Measurements from ENCODE around the gene OTX2. TPM values are rescaled to one million over a fixed set of nuclear protein-coding genes. Genes with fewer than 3 reads are reported as not detected.

OTX2 gene
- total and polyA plus RNA-seq, 9 donors = 0.04 to 0.08 TPM; not detected in 7

DNA sequence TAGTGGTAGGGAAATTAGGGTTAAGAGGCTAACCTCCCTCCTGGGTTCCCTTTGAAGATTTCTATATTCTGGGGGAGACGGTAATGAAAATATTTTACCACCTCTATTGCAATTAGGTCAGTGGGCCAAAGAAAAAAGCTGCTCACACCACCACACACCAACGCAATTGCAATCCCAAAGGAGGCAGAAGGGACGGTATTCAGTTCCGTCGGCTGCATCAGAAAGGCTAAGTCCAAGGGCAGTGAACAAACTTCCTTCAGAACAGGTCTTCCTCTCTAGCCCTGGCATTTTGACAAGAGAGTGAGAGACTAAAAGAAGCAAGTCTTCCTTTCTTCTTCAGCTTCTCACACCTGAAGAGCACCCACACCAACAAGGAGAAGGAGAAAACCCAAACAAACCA, 51.2 kb downstream of the OTX2 start:
- Histone ChIP-seq H3K27ac (ENCODE audit: low read length) (no peak overlapping the region), H3K4me3 (ENCODE audit: low read length) (no peak overlapping the region), H3K27me3 (ENCODE audit: control insufficient read depth, insufficient read depth, low read length) (no peaks in the 10 kb centered on the region), H3K36me3 (ENCODE audit: control insufficient read depth, insufficient read depth, low read length) (no peaks in the 10 kb centered on the region), H3K9me3 (replicated peaks; ENCODE audit: control insufficient read depth, low read depth, low read length) (no peaks in the 10 kb centered on the region), H3K4me1 (ENCODE audit: control insufficient read depth, insufficient read depth, low read length) (no peaks in the 10 kb centered on the region)
- DNase-seq = no peak
- 20% methylated on average over 1 of the region's 5 CpGs for WGBS (ENCODE audit: insufficient coverage)

- Histone ChIP-seq H3K4me1 (ENCODE audit: control insufficient read depth, insufficient read depth, low read length) (no peaks in the 10 kb centered on the region), H3K27me3 (ENCODE audit: control insufficient read depth, insufficient read depth, low read length) (no peaks in the 10 kb centered on the region), H3K4me3 (ENCODE audit: low read length) (no peak overlapping the region), H3K27ac (ENCODE audit: low read length) (no peak overlapping the region), H3K36me3 (ENCODE audit: control insufficient read depth, insufficient read depth, low read length) (no peaks in the 10 kb centered on the region), H3K9me3 (replicated peaks; ENCODE audit: control insufficient read depth, low read depth, low read length) (no peaks in the 10 kb centered on the region)
- WGBS (ENCODE audit: insufficient coverage) = 86% methylated on average over 1 of the region's 3 CpGs
- no peak for DNase-seq
Observed at GRCh38 chr14:56754921-56755320, 55.4 kb downstream of the OTX2 start.

DNA sequence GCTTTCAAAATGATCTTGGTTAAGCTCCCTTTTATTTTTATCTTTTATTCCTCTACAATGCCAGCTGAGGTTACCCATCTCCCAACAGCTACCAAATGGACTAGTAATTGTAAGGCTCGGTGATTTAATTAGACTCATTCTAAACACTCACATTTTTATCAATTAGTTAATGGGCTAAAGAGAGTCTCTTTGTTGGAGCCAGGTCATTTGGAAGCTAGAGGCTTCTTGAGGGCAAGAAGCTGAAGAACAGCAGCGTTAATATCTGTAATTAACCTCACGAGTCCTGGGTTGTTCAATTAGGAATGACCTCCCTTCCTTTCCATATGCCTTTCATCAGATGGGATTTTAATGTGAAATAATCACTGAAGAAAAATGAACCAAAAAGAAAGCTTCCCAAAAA, 56.9 kb downstream of the OTX2 start:
- H3K9me3 ChIP-seq (replicated peaks; ENCODE audit: control insufficient read depth, low read depth, low read length) = no peaks in the 10 kb centered on the region
- H3K4me3 ChIP-seq (ENCODE audit: low read length) = no peak overlapping the region
- H3K4me1 ChIP-seq (ENCODE audit: control insufficient read depth, insufficient read depth, low read length) = no peaks in the 10 kb centered on the region
- no peak for DNase-seq
- peaks cover 2% of the 10 kb centered on the region for H3K27me3 ChIP-seq (ENCODE audit: control insufficient read depth, insufficient read depth, low read length)
- no CpG with 5 or more reads among the region's 3 CpGs for WGBS (ENCODE audit: insufficient coverage)
- no peaks in the 10 kb centered on the region for H3K36me3 ChIP-seq (ENCODE audit: control insufficient read depth, insufficient read depth, low read length)
- no peak overlapping the region for H3K27ac ChIP-seq (ENCODE audit: low read length)

GRCh38 chr14:56752428-56752827, 57.9 kb downstream of the OTX2 start:
- peaks cover 2% of the 10 kb centered on the region for H3K27me3 ChIP-seq (ENCODE audit: control insufficient read depth, insufficient read depth, low read length)
- H3K4me1 ChIP-seq (ENCODE audit: control insufficient read depth, insufficient read depth, low read length) = no peaks in the 10 kb centered on the region
- H3K27ac ChIP-seq (ENCODE audit: low read length) = no peak overlapping the region
- no peaks in the 10 kb centered on the region for H3K36me3 ChIP-seq (ENCODE audit: control insufficient read depth, insufficient read depth, low read length)
- DNase-seq = no peak
- no peaks in the 10 kb centered on the region for H3K9me3 ChIP-seq (replicated peaks; ENCODE audit: control insufficient read depth, low read depth, low read length)
- H3K4me3 ChIP-seq (ENCODE audit: low read length) = no peak overlapping the region
- WGBS (ENCODE audit: insufficient coverage) = 89% methylated on average over 3 of the region's 7 CpGs

- Histone ChIP-seq H3K9me3 (replicated peaks; ENCODE audit: control insufficient read depth, low read depth, low read length) (no peaks in the 10 kb centered on the region), H3K27me3 (ENCODE audit: control insufficient read depth, insufficient read depth, low read length) (peaks cover 2% of the 10 kb centered on the region), H3K27ac (ENCODE audit: low read length) (no peak overlapping the region), H3K4me1 (ENCODE audit: control insufficient read depth, insufficient read depth, low read length) (no peaks in the 10 kb centered on the region), H3K4me3 (ENCODE audit: low read length) (no peak overlapping the region), H3K36me3 (ENCODE audit: control insufficient read depth, insufficient read depth, low read length) (no peaks in the 10 kb centered on the region)
- no peak for DNase-seq
- no CpG with 5 or more reads among the region's 2 CpGs for WGBS (ENCODE audit: insufficient coverage)
Observed at GRCh38 chr14:56751471-56751870, 58.8 kb downstream of the OTX2 start.

Other genes starting within 250 kb of the OTX2 start
- gene TMEM260, start 230.7 kb downstream of the OTX2 start, total RNA-seq = 12.1 TPM
- gene TMEM260, start 230.7 kb downstream of the OTX2 start, polyA plus RNA-seq (ENCODE audit: insufficient read depth in 1 of 8, insufficient read length in 8 of 8, low replicate concordance in 1 of 8) = 10 to 100 TPM in 7 of 8 donors, 1 to 10 TPM in 1; 8.0 to 13.1 (median 10.8) TPM